Panc1 (cell line): Measurements from ENCODE around the gene SLC2A11. TPM values are rescaled to one million over a fixed set of nuclear protein-coding genes. Genes with fewer than 3 reads are reported as not detected.

ENCODE experiments used
- ATAC-seq: fragments of 200-7000 bp; cut with Tn5 transposase; 2 replicates; pipeline ENCODE4 v1.9.1; 2020; ENCODE audit warnings: mild to moderate bottlenecking, moderate library complexity
- Bru-seq: library from RNA; stranded (reverse); fragments of 400-500 nt; gene quantifications from one replicate; lab custom pipeline; 2021; lab: Mats Ljungman, UMichigan
- BruChase-seq, 2 experiments: library from RNA; stranded (reverse); fragments of 400-500 nt; gene quantifications; one replicate each; lab custom pipeline; 2021; lab: Mats Ljungman, UMichigan
- BruUV-seq: library from RNA; stranded (reverse); fragments of 400-500 nt; replicated peaks from 2 replicates; lab custom pipeline; 2021; lab: Mats Ljungman, UMichigan
- CTCF ChIA-PET: fragments of 300-600 bp; sonication (Branson Sonifier 250); formaldehyde crosslinking; loops from one replicate; lab custom pipeline; 2022; ENCODE audit warnings: antibody characterized with exemption; lab: Charles Lee
- POLR2A ChIA-PET: fragments of 300-600 bp; sonication (Branson Sonifier 250); formaldehyde crosslinking; loops from one replicate; lab custom pipeline; 2022; ENCODE audit warnings: antibody characterized with exemption; lab: Charles Lee
- DNase-seq: peaks from one replicate; pipeline ENCODE4 v3.0.0-alpha.2; 2010; ENCODE audit warnings: low read depth, low spot score
- H3K27ac ChIP-seq: 2 replicates; pipeline ENCODE4 v1.5.1; 2011; ENCODE audit warnings: mild to moderate bottlenecking, low read length, inconsistent platforms
- H3K27me3 ChIP-seq: fragments of 200-500 bp; sonication (Bioruptor generic); 2 replicates; pipeline ENCODE4 v1.6.0; 2014; ENCODE audit warnings: low read length, inconsistent platforms; ENCODE audit not compliant: control insufficient read depth, insufficient read depth
- H3K36me3 ChIP-seq: fragments of 200-500 bp; sonication (Bioruptor generic); 2 replicates; pipeline ENCODE4 v1.5.1; 2014; ENCODE audit warnings: inconsistent platforms, mild to moderate bottlenecking, low read length, moderate library complexity; ENCODE audit not compliant: control insufficient read depth, insufficient read depth
- H3K4me1 ChIP-seq: 2 replicates; pipeline ENCODE4 v1.5.1; 2011; ENCODE audit warnings: inconsistent platforms, mild to moderate bottlenecking, low read length, moderate library complexity; ENCODE audit not compliant: control insufficient read depth, insufficient read depth
- H3K4me3 ChIP-seq, 2 experiments: 2 replicates each; pipeline ENCODE4 v1.5.1; 2011 to 2012; ENCODE audit warnings: low read depth in 2 of 2, low read length in 2 of 2, mild to moderate bottlenecking in 2 of 2, inconsistent platforms in 1 of 2, moderate library complexity in 1 of 2
- H3K9me3 ChIP-seq: fragments of 200-500 bp; sonication (Bioruptor generic); 2 replicates; pipeline ENCODE4 v1.5.1; 2014; ENCODE audit warnings: low read depth, mild to moderate bottlenecking, inconsistent platforms, low read length, moderate library complexity; ENCODE audit not compliant: control insufficient read depth, insufficient read depth
- POLR2AphosphoS5 ChIP-seq: IDR thresholded peaks from 2 replicates; pipeline ENCODE4 v1.6.1; 2012; ENCODE audit warnings: mild to moderate bottlenecking, low read depth, low read length, moderate library complexity
- SIN3A ChIP-seq: IDR thresholded peaks from 2 replicates; pipeline ENCODE4 v1.6.1; 2012; ENCODE audit warnings: low read depth, mild to moderate bottlenecking, low read length, moderate library complexity, borderline replicate concordance; ENCODE audit not compliant: insufficient read depth
- TCF7L2 ChIP-seq: IDR thresholded peaks from 2 replicates; pipeline ENCODE4 v1.6.1; 2011; ENCODE audit warnings: mild to moderate bottlenecking, low read depth, low read length, inconsistent platforms
- in situ Hi-C: cut with HindIII; loops from 2 replicates; pipeline ENCODE4 v1.10.0; 2016; ENCODE audit warnings: low sequenced_read_pairs, low pct_unique_long_range_greater_than_20kb
- intact Hi-C: fragments of 100-400 bp; cut with micrococcal nuclease; formaldehyde crosslinking; loops from one replicate; pipeline ENCODE4 v1.10.0; 2022; ENCODE audit not compliant: unreplicated experiment
- long read RNA-seq: library from polyadenylated mRNA; unstranded; transcript quantifications from one replicate; pipeline ENCODE4 v2.0.0, GENCODE V29; 2021; ENCODE audit not compliant: unreplicated experiment
- polyA plus RNA-seq: library from polyadenylated mRNA; unstranded; fragments of >200 nt; gene quantifications from one replicate; pipeline ENCODE4 v1.2.1, GENCODE V29; 2012; ENCODE audit warnings: missing spikeins; ENCODE audit not compliant: insufficient read length
- total RNA-seq: library from RNA; stranded (reverse); gene quantifications from one replicate; pipeline ENCODE4 v1.2.1, GENCODE V29; 2021; ENCODE audit not compliant: unreplicated experiment
- TF ChIP-seq, protein P1 (sequence below), 2 experiments: IDR thresholded peaks; 2 replicates each; pipeline ENCODE4 v1.6.1; 2011 to 2012; ENCODE audit warnings: low read depth in 2 of 2, control low read depth in 1 of 2, low read length in 1 of 2, mild to moderate bottlenecking in 1 of 2, moderate library complexity in 1 of 2; ENCODE audit not compliant: insufficient read depth in 1 of 2
- TF ChIP-seq, protein P2 (sequence below): fragments of 450-650 bp; IDR thresholded peaks from 2 replicates; pipeline ENCODE4 v1.5.1; 2017; ENCODE audit warnings: mild to moderate bottlenecking

SLC2A11 gene, protein sequence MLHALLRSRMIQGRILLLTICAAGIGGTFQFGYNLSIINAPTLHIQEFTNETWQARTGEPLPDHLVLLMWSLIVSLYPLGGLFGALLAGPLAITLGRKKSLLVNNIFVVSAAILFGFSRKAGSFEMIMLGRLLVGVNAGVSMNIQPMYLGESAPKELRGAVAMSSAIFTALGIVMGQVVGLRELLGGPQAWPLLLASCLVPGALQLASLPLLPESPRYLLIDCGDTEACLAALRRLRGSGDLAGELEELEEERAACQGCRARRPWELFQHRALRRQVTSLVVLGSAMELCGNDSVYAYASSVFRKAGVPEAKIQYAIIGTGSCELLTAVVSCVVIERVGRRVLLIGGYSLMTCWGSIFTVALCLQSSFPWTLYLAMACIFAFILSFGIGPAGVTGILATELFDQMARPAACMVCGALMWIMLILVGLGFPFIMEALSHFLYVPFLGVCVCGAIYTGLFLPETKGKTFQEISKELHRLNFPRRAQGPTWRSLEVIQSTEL
- 33.8 TPM for total RNA-seq
- 41.6 TPM for polyA plus RNA-seq
- percentile 58 among the genes with signal in this experiment for Bru-seq, nascent RNA
- BruChase-seq, experiment 1, labeled RNA remaining after a 2-hour chase, result percentile 66 among the genes with signal in this experiment
- BruChase-seq, experiment 2, labeled RNA remaining after a 6-hour chase, result percentile 63 among the genes with signal in this experiment
- long read RNA-seq, transcript SLC2A11-216 (2 exons, 2,787 nt), result major isoform, 7 of 21 reads
- long read RNA-seq, partial matches to known transcripts, result 9 of 21 reads
- long read RNA-seq, other reads (novel, unspliced or antisense), result 4 of 21 reads

DNA sequence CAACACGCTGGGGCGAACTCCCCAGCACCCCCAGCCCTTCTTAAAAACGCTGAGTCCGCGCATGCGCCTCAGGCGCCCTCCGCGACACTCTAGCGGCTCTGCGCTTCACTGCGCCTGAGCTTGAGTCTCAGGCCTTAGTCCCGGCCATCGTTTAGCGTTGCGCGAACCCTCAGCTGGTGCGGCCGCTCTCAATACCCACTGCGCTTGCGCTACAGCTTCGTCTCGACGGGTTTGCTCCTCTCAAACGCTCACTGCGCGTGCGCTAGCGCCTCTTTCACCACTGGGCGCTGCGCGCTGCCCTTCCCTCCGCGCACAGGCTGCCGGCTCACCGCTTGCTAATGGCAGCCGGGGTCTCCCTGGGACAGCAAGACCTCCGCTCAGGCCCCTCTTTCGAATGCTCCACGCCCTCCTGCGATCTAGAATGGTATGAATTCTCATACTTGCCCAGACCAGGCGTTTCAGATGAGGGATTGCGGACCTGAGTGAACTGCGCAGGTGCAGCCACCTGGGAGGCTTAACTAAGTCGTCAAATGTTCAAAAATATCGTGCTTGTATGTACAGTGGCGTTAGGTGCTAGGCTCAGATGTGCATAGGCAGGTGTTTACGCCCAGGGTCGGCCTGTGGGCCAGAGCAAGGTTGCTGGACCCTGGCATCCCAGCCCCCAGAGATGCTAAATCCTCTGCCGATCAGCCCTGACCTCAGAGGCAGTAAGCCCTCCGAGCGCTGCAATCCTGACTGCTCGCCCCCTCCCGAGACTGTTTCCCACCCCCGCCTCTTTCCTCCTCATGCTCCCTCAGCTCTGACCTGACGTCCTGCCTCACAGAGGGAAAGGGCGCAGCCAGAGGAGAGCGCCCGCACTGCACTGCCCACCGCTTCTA is at the start of gene SLC2A11:
Gene SLC2A11, plus strand, starts transcription at position 270 of the 878 bp plus-strand sequence. Its CDS starts 125 bp downstream, at position 395.
- in situ Hi-C loops, result no loop called here
- peak; percentile 95 for ATAC-seq
- no peaks in the 10 kb centered on the region for H3K27me3 ChIP-seq
- peak; percentile 82 for DNase-seq
- BruUV-seq, result no TSS peak
- peak; percentile 43; the same call in 1 of the 2 replicates for TF ChIP-seq SIN3A
- peak; percentile 70; the same call in 1 of the 2 replicates for TF ChIP-seq POLR2AphosphoS5
- TF ChIP-seq, protein P1, sequence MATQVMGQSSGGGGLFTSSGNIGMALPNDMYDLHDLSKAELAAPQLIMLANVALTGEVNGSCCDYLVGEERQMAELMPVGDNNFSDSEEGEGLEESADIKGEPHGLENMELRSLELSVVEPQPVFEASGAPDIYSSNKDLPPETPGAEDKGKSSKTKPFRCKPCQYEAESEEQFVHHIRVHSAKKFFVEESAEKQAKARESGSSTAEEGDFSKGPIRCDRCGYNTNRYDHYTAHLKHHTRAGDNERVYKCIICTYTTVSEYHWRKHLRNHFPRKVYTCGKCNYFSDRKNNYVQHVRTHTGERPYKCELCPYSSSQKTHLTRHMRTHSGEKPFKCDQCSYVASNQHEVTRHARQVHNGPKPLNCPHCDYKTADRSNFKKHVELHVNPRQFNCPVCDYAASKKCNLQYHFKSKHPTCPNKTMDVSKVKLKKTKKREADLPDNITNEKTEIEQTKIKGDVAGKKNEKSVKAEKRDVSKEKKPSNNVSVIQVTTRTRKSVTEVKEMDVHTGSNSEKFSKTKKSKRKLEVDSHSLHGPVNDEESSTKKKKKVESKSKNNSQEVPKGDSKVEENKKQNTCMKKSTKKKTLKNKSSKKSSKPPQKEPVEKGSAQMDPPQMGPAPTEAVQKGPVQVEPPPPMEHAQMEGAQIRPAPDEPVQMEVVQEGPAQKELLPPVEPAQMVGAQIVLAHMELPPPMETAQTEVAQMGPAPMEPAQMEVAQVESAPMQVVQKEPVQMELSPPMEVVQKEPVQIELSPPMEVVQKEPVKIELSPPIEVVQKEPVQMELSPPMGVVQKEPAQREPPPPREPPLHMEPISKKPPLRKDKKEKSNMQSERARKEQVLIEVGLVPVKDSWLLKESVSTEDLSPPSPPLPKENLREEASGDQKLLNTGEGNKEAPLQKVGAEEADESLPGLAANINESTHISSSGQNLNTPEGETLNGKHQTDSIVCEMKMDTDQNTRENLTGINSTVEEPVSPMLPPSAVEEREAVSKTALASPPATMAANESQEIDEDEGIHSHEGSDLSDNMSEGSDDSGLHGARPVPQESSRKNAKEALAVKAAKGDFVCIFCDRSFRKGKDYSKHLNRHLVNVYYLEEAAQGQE (IDR thresholded peaks at IDR 0.05; ENCODE audit: insufficient read depth in 1 of 2, low read depth in 2 of 2, low read length in 1 of 2), result no peak
- H3K4me1 ChIP-seq, result peaks cover 7% of the 10 kb centered on the region
- H3K9me3 ChIP-seq, result no peaks in the 10 kb centered on the region
- peak within 1 kb of the TSS; percentile 86 for H3K27ac ChIP-seq
- CTCF ChIA-PET, result interaction anchor here (0.5 to 1.3 kb wide), 8 partner anchors 8 to 195 kb away, joined by 3 to 16 read pairs (median 5); partner anchors contain the start of gene MIF
- H3K4me3 ChIP-seq, result peak within 1 kb of the TSS; percentile 74 to 94
- intact Hi-C loops, result no loop called here
- POLR2A ChIA-PET, result interaction anchor here (0.5 to 0.6 kb wide), 2 partner anchors 23 to 296 kb away, joined by 3 to 4 read pairs; no protein-coding TSS in a partner anchor
- no peaks in the 10 kb centered on the region for H3K36me3 ChIP-seq

DNA sequence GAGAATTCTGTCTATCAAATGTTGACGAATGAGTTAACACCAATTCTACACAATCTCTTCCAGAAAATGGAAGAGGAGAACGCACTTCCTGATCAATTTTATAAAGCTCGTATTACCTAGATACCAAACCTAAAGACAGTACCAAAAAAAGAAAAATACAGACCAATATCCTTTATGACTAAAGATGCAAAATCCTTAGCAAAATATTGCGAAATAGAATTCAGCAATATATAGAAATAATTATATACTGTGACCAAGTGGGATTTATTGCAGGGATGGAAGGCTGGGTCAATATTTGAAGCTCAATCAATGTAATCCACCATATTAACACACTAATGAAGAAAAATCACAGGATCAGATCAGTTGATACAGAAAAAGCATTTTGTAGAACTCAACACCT is 45.3 kb upstream of the SLC2A11 start:
- Histone ChIP-seq H3K4me3 (no peak overlapping the region), H3K27ac (no peak overlapping the region), H3K9me3 (no peaks in the 10 kb centered on the region), H3K27me3 (no peaks in the 10 kb centered on the region), H3K36me3 (peaks cover 4% of the 10 kb centered on the region; the same call in 1 of the 2 replicates), H3K4me1 (no peaks in the 10 kb centered on the region)
- in situ Hi-C loops (no loop called here), intact Hi-C loops (no loop called here)
- CTCF ChIA-PET, result no interaction called here
- ATAC-seq (no peak), DNase-seq (no peak)
- POLR2A ChIA-PET, result no interaction called here
- BruUV-seq, result no TSS peak
- no peak for TF ChIP-seq SIN3A
- TF ChIP-seq, protein P2, sequence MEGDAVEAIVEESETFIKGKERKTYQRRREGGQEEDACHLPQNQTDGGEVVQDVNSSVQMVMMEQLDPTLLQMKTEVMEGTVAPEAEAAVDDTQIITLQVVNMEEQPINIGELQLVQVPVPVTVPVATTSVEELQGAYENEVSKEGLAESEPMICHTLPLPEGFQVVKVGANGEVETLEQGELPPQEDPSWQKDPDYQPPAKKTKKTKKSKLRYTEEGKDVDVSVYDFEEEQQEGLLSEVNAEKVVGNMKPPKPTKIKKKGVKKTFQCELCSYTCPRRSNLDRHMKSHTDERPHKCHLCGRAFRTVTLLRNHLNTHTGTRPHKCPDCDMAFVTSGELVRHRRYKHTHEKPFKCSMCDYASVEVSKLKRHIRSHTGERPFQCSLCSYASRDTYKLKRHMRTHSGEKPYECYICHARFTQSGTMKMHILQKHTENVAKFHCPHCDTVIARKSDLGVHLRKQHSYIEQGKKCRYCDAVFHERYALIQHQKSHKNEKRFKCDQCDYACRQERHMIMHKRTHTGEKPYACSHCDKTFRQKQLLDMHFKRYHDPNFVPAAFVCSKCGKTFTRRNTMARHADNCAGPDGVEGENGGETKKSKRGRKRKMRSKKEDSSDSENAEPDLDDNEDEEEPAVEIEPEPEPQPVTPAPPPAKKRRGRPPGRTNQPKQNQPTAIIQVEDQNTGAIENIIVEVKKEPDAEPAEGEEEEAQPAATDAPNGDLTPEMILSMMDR, result no peak
- no peak for TF ChIP-seq POLR2AphosphoS5
- no peak for TF ChIP-seq TCF7L2
- TF ChIP-seq, protein P1 (IDR thresholded peaks at IDR 0.05; ENCODE audit: insufficient read depth in 1 of 2, low read depth in 2 of 2, low read length in 1 of 2), result no peak
